Esophagus squamous epithelium (tissue), 4 donors: ENCODE measurements around the gene KAZN.

Experiments
- CTCF ChIP-seq, 6 experiments: fragments of 450-650 bp in 4 of 6; fragments of 200-600 bp in 2 of 6; sonication (generic) in 2 of 6; IDR thresholded peaks; one replicate each; pipeline ENCODE4 v1.5.1; 2016 to 2019; ENCODE audit warnings: antibody characterized with exemption in 6 of 6, mild to moderate bottlenecking in 4 of 6, moderate library complexity in 4 of 6
- POLR2A ChIP-seq, 4 donors: fragments of 450-650 bp; IDR thresholded peaks; one replicate each; pipeline ENCODE4 v1.6.1; 2017; ENCODE audit warnings: antibody characterized with exemption in 4 of 4, mild to moderate bottlenecking in 4 of 4, moderate library complexity in 3 of 4

- TF ChIP-seq CTCF (IDR thresholded peaks at IDR 0.05), result no peak
- TF ChIP-seq POLR2A (IDR thresholded peaks at IDR 0.05), result no peak
Observed at GRCh38 chr1:15075175-15075574, 476.7 kb downstream of the KAZN start.
